Measurements from ENCODE around the gene RXRA. TPM values are rescaled to one million over a fixed set of nuclear protein-coding genes. Genes with fewer than 3 reads are reported as not detected.

The RXRA gene
- polyA plus RNA-seq, 1 experiment = 12.0 TPM

GRCh38 chr9:134389642-134390041 lies 63.4 kb downstream of the RXRA start:
- TF ChIP-seq CTCF (IDR thresholded peaks at IDR 0.05; ENCODE audit: insufficient read depth, low read depth, low read length) = no peak
- Histone ChIP-seq H3K27me3 (ENCODE audit: control insufficient read depth, insufficient read depth, low read length) (no peaks in the 10 kb centered on the region), H3K4me3 (ENCODE audit: low read depth, low read length) (no peak overlapping the region), H3K36me3 (ENCODE audit: control insufficient read depth, insufficient read depth, low read length) (peaks cover 1% of the 10 kb centered on the region)
- no peak for DNase-seq (ENCODE audit: low read depth)
- POLR2A ChIA-PET = no interaction called here
- CTCF ChIA-PET = no interaction called here

GRCh38 chr9:134390537-134390936 lies 64.3 kb downstream of the RXRA start:
- TF ChIP-seq CTCF (IDR thresholded peaks at IDR 0.05; ENCODE audit: insufficient read depth, low read depth, low read length) = no peak
- Histone ChIP-seq H3K27me3 (ENCODE audit: control insufficient read depth, insufficient read depth, low read length) (no peaks in the 10 kb centered on the region), H3K4me3 (ENCODE audit: low read depth, low read length) (no peak overlapping the region), H3K36me3 (ENCODE audit: control insufficient read depth, insufficient read depth, low read length) (peaks cover 1% of the 10 kb centered on the region)
- ChIA-PET CTCF (no interaction called here), POLR2A (no interaction called here)
- no peak for DNase-seq (ENCODE audit: low read depth)

GRCh38 chr9:134390947-134391318 lies 64.7 kb downstream of the RXRA start:
- no peak for TF ChIP-seq CTCF (IDR thresholded peaks at IDR 0.05; ENCODE audit: insufficient read depth, low read depth, low read length)
- Histone ChIP-seq H3K36me3 (ENCODE audit: control insufficient read depth, insufficient read depth, low read length) (peaks cover 1% of the 10 kb centered on the region), H3K27me3 (ENCODE audit: control insufficient read depth, insufficient read depth, low read length) (no peaks in the 10 kb centered on the region), H3K4me3 (ENCODE audit: low read depth, low read length) (no peak overlapping the region)
- DNase-seq (ENCODE audit: low read depth) = no peak
- CTCF ChIA-PET = interaction anchor here (0.9 to 1.0 kb wide), 2 partner anchors 10 to 220 kb away, joined by 3 to 4 read pairs; no protein-coding TSS in a partner anchor
- POLR2A ChIA-PET = no interaction called here

GRCh38 chr9:134391319-134392231 lies 65.3 kb downstream of the RXRA start:
- no peak overlapping the region for H3K4me3 ChIP-seq (ENCODE audit: low read depth, low read length)
- ChIA-PET POLR2A (no interaction called here), CTCF (interaction anchor here (0.9 to 1.0 kb wide), 2 partner anchors 9 to 221 kb away, joined by 3 to 4 read pairs; no protein-coding TSS in a partner anchor)
- peaks cover 1% of the 10 kb centered on the region for H3K36me3 ChIP-seq (ENCODE audit: control insufficient read depth, insufficient read depth, low read length)
- DNase-seq (ENCODE audit: low read depth) = no peak
- no peak for TF ChIP-seq CTCF (IDR thresholded peaks at IDR 0.05; ENCODE audit: insufficient read depth, low read depth, low read length)
- no peaks in the 10 kb centered on the region for H3K27me3 ChIP-seq (ENCODE audit: control insufficient read depth, insufficient read depth, low read length)

GRCh38 chr9:134392900-134393299 lies 66.6 kb downstream of the RXRA start:
- Histone ChIP-seq H3K36me3 (ENCODE audit: control insufficient read depth, insufficient read depth, low read length) (peaks cover 1% of the 10 kb centered on the region), H3K27me3 (ENCODE audit: control insufficient read depth, insufficient read depth, low read length) (no peaks in the 10 kb centered on the region), H3K4me3 (ENCODE audit: low read depth, low read length) (no peak overlapping the region)
- TF ChIP-seq CTCF (IDR thresholded peaks at IDR 0.05; ENCODE audit: insufficient read depth, low read depth, low read length) = no peak
- ChIA-PET CTCF (no interaction called here), POLR2A (no interaction called here)
- DNase-seq (ENCODE audit: low read depth) = no peak
